SK-N-SH (cell line): ENCODE data around the gene KMT5C.

ENCODE experiments used
- YY1 ChIP-seq: IDR thresholded peaks from 2 replicates; pipeline ENCODE4 v1.4.0; 2012; ENCODE audit warnings: low read depth, mild to moderate bottlenecking
- TF ChIP-seq, protein P1 (sequence below): IDR thresholded peaks from 2 replicates; pipeline ENCODE4 v1.4.0; 2012; ENCODE audit warnings: low read depth
- TF ChIP-seq, protein P2 (sequence below): fragments of 200-600 bp; sonication (generic); IDR thresholded peaks from 2 replicates; pipeline ENCODE4 v1.6.1; 2017; ENCODE audit warnings: antibody characterized with exemption, mild to moderate bottlenecking, moderate library complexity

DNA sequence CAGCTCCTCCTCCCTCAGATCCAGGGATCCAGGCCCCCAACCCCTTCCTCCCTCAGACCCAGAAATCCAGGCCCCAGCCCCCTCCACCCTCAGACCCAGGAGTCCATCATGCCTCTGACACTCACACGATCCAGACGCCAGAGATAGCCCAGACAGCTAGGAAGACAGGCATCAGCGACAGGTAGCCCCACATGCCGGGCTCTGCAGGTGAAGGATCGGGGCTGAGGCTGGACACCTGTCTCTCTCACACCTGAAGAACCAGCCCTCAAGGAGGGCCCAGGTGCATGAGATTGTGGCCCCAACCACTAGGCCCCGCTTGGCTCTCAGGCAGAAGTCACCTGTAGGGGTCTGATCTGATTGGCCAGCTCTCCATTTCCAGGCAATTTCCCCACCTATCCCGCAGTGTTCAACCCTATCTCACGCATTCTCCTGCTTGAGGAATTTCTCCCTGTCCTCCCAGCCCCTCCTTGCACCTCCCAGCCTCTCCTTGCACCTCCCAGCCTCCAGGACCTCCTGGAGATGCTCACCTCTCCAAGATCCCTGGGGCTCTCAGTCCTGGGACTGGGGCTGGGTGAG is 18.7 kb upstream of the KMT5C start:
- no peak for TF ChIP-seq YY1
- TF ChIP-seq, protein P1, sequence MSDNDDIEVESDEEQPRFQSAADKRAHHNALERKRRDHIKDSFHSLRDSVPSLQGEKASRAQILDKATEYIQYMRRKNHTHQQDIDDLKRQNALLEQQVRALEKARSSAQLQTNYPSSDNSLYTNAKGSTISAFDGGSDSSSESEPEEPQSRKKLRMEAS = no peak
- TF ChIP-seq, protein P2, sequence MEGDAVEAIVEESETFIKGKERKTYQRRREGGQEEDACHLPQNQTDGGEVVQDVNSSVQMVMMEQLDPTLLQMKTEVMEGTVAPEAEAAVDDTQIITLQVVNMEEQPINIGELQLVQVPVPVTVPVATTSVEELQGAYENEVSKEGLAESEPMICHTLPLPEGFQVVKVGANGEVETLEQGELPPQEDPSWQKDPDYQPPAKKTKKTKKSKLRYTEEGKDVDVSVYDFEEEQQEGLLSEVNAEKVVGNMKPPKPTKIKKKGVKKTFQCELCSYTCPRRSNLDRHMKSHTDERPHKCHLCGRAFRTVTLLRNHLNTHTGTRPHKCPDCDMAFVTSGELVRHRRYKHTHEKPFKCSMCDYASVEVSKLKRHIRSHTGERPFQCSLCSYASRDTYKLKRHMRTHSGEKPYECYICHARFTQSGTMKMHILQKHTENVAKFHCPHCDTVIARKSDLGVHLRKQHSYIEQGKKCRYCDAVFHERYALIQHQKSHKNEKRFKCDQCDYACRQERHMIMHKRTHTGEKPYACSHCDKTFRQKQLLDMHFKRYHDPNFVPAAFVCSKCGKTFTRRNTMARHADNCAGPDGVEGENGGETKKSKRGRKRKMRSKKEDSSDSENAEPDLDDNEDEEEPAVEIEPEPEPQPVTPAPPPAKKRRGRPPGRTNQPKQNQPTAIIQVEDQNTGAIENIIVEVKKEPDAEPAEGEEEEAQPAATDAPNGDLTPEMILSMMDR = no peak
